ENCODE data around the gene CCT5.

The CCT5 gene

DNA sequence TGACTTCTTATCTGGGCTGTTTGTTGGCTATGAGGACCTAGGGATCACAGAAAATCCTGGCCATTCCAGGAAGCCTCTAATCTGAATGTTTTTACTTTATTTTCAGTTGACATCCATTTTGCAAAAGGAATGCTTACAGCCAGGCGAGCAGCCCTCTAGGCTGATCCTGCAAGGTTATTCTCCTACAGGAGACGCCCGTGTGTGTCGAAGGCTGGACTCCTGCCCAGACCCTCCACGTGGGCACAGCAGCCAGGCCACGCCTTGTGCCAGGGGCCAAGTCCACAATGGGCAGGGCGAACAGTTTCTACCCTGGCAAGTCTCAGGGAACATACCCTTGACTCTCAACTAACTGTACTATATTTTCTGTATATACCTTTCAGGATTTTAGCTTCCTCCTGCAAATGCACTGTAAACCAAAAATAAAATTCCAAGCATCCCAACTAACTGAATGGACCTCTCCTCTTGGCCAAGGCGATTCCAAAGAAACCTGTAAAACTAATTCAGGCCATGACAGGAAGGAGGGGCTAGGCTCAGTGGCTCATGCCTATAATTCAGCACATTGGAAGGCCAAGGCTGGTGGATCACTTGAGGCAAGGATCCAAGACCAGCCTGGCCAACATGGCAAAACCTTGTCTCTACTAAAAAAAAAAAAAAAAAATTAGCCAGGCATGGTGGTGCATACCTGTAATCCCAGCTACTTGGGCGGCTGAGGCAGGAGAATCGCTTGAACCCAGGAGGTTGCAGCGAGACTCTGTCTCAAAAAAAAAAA, 51.9 kb downstream of the CCT5 start:
- no peak for DNase-seq (ENCODE audit: low read depth)

DNA sequence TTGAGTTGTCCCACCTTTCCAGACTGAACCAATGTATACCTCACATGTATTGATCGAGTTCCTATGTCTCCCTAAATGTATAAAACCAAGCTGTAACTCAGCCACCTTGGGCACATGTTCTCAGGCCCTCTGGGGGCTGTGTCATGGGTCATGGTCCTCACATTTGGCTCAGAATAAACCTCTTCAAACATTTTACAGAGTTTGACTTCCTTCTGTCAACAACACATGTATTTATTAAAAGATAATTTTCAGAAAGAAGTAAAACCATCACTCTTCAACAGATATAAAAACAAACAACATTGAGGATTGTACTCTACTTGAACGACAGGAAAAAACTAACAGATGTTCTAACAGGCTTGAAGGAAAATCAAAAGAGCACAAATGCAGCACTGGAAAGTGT, 53.1 kb downstream of the CCT5 start:
- DNase-seq (ENCODE audit: low read depth): no peak

DNA sequence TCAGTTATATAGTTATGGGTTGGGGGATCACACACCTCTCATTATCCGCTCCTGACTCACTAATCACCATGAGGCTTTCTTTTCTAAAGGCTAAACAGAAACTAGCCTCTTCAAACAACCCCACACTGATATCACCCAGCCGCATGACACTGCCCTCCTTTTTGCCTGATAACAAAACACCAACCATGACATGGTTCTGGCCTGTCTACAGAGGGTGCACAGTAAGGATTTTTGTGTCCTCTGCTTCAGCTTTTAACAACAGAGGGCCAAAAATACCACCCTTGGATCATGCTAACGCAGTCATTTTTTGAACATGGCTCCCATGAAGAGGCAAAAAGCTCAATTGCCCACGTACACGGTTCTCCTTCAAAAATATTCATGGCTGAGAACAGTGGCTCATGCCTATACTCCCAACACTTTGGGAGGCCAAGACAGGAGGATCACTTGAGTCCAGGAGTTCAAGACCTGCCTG, 53.7 kb downstream of the CCT5 start:
- no peak for DNase-seq (ENCODE audit: low read depth)

DNA sequence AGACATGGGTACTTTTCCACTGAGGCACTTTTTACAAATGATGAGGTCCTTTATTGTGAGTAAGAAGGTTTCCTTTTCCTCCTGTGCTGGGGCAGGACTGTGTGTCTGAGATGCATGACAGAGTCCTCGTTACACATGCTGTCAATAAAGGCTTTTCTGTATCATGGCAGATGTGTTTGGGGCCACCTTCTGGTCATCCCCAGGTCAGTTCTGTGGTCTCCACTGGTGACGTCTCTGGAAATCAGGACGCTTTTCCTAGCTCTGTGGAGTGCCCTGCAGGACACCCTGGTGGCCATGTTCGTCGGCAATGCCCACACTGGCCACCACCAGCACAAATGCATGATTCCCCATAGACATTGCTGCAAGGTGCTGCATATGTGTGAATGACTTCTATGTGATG, 54.9 kb downstream of the CCT5 start:
- no peak for DNase-seq (ENCODE audit: low read depth)

DNA sequence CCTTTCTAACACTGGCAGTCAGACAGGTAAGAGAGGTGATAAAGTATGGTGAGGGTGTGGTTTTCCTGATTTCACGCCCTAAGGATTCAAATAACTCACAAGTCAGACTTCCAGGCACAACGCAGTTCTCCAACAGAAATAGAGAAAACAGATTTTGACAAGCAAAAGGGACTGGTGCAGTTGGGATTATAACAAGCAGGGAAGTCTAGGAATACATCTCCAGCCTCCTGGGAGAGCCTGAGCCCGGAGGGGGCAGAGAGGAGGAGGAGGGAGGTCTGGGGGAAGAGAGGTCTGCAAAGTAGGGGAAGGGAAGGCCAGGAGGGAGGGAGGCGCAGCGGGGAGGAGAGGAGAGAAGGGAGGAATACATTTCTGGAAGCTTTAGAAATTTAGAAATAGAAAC, 56.0 kb downstream of the CCT5 start:
- no peak for DNase-seq (ENCODE audit: low read depth)

DNA sequence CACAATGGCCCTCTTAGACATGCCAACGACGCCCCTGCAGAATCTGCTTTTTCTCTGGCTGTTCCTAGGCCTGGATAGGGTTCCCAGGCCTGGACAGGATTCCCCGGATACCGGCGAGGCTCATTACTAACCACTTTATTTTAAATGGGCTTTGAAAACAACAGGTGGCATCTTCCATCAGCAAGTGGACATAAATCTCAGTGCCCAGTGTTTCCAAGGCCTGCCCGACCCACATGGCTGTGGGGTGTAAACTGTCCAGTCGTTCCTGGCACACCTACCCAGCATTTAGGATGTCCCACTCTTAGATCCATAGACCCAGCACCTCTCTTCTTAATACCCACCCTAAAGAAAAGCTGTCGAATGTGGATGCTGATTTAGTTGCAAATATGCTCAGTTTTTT, 56.7 kb downstream of the CCT5 start:
- DNase-seq (ENCODE audit: low read depth): no peak

DNA sequence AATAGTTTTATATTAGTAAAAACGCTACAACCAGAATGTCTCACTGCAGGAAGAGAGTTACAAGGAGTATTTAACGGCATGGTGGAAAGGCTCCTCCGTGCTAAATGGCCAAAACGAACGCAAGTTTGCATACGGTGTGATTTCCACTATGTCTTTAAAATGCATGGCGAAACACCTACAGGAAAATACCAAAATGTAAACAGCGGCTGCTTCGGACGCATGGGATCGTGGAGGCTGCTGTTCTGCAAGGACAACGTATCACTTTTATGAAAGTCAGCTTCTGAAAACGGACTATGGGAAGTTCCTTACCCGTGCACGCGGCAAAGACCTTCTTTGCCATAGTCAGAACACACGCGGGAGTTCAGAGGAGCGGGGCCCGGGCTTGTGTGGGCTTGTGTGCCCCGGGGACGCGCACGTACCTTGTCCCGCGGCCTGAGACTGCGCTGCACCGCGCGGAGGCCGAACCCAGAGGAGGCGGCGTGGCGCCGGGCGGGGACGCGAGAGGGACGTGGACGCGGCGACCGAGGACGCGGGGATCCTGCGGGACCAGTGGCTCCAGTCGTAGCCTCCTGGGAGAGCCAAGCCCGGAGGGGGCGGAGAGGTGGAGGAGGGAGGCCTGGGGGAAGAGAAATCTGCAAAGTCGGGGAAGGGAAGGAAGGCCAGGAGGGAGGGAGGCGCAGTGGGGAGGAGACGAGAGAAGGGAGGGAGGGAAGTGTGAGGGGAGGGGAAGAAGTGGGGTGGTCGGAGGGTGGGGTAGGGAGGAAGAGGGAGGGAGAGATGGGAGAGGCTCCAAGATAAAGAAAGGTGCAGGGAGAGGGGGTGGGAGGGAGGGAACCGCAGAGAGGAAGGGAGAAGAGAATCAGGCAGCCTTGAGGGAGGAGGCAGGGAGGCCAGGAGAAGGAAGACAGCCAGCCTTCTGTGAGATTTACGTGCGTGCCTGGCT, 57.4 kb downstream of the CCT5 start, which contains the start of gene CMBL:
TSS of gene CMBL (minus strand) at position 697 of the 943 bp plus-strand sequence. CDS start 17,140 bp downstream, outside the sequence.
- peak; percentile 69 for DNase-seq (ENCODE audit: low read depth)

DNA sequence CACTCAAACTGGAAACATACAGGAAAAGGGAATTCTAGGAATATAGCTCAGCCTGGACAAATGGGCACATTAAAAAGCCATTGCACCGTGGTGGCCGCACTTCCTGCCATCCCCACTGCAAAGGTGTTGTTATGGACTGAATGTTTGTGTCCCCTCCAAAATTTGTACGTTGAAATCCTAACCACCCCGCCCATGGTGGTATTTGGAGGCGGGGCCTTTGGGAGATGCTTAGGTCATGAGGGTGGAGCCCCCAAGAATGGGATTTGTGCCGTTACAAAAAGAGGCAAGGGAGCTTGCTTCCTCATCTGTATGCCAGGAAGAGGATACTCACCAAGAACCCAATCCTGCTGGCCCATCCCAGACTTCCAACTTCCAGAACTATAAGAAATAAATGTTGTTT, 58.8 kb downstream of the CCT5 start:
- DNase-seq (ENCODE audit: low read depth): no peak

DNA sequence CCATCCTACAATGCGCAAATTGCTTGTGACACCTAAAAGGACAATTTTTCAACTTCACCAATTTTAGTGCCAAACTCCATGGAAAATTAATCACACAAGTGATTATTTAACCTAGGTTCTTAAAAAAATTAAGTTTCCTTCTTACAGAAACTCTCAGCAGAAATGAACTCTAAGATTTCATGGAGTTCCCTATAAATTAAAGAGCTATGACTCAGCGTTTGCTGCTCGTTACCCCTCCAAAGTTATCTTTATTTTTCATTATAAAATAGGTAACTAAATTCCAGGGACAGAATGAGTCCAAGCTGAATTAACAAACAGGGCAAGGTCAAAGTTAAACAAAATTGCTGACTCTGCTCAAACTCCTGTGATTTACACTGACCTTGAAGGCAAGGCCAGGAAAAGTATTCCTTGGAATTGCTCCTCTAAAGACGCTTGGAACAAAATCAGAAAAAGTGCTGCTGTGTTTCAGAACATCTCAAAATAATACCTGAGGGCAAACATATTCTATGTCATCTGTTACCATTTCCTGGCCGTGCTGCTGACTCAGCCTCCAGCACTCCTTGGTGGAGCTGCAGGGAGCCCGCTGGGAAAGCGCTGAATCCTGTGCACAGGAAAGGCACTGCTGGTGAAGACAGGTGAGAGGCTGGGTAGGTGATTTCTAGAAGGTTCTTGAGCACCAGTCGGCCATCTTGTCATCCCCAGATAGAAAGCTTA, 60.1 kb downstream of the CCT5 start:
- DNase-seq (ENCODE audit: low read depth): peak; percentile 91

DNA sequence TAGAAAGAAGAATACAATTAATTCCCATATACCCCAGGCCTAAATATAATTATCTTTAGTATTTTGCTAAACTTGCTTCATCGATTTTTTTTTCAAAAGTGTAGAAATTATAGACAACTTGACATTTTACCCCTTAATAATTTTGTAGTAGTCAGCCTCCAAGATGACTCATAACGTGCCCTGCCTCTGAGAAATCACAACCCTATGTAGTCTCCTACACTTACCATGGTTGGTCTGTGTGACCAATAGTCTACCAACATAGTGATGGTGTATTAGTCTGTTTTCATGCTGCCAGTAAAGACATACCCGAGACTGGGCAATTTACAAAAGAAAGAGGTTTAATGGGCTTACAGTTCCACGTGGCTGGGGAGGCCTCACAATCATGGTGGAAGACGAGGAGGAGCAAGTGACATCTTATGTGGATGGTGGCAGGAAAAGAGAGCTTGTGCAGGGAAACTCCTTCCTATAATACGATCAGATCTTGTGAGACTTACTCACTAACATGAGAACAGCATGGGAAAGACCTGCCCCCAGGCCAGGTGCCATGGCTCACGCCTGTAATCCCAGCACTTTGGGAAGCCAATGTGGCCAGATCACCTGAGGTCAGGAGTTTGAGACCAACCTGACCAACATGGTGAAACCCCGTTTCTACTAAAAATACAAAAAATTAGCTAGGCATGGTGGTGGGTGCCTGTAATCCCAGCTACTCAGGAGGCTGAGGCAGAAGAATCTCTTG, 60.9 kb downstream of the CCT5 start:
- DNase-seq (ENCODE audit: low read depth): peak; percentile 78

DNA sequence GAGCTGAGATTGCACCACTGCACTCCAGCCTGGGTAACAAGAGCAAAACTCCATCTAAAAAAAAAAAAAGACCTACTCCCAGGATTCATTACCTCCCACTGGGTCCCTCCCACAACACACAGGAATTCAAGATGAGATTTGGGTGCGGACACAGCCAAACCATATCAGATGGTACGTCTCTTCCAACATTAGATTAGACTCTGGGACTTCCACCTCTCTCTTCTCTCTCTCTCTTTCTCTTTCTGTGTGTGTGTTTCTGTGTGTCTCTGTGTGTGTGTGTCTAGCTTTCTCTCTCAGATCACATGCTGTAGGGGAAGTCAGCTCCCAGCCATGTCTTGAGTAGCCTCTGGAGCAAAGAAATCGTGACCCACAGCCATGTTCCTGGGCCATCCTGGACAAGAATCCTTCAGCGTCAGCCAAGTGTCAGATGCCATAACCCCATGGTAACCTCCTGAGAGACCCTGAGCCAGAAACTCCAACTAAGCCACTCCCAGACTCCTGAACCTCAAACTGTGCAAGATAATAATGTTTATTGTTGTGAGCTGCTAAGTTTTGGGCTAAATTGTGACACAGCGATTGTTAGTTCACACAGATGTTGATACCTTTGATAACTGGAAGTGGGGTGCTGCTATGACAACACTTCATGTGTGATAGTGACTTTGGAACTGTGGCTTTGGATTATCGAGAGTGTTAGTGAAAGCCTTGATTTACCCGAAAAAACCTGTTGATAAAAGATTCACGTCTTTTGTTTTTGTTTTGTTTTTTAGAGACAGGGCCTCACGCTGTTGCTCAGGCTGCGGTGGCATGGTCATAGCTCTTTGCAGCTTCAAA, 61.7 kb downstream of the CCT5 start:
- DNase-seq (ENCODE audit: low read depth): no peak

DNA sequence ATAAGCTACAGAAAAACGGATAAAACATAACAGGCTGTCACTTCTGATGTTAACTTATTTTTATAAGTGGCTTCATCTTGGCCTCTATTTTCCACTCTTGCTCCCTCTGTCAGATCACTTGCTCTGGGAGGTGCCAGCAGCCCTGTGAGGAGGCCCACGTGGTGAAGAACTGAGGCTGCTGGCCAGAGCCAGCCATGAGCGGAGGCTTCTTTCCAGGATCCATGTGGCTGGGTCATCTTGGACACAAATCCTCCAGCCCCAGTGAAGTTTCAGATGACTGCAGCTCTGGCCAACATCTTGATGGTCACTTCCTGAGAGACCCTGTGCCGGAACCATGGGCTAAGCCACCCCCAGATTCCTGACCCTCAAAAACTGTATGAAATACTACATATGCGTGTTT, 65.1 kb downstream of the CCT5 start:
- no peak for DNase-seq (ENCODE audit: low read depth)

All from ELR (cell line).